ENCODE results near the gene GLB1L3.

The GLB1L3 gene

GRCh38 chr11:134258577-134258976 is 17.6 kb upstream of the GLB1L3 start:
- Histone ChIP-seq H3K27me3 (replicated peaks; ENCODE audit: control insufficient read depth, insufficient read depth, low read length) (no peaks in the 10 kb centered on the region), H3K36me3 (ENCODE audit: control insufficient read depth, insufficient read depth, low read length) (peaks cover 12% of the 10 kb centered on the region), H3K4me3 (replicated peaks; ENCODE audit: low read depth, low read length) (no peak overlapping the region)
- DNase-seq (ENCODE audit: extremely low read depth, insufficient read length), result no peak
- no peak for TF ChIP-seq CTCF (IDR thresholded peaks at IDR 0.05; ENCODE audit: insufficient read depth, low read length, poor library complexity, severe bottlenecking)

GRCh38 chr11:134260503-134260902 is 15.7 kb upstream of the GLB1L3 start:
- Histone ChIP-seq H3K27me3 (replicated peaks; ENCODE audit: control insufficient read depth, insufficient read depth, low read length) (no peaks in the 10 kb centered on the region), H3K4me3 (replicated peaks; ENCODE audit: low read depth, low read length) (no peak overlapping the region), H3K36me3 (ENCODE audit: control insufficient read depth, insufficient read depth, low read length) (peaks cover 12% of the 10 kb centered on the region)
- no peak for TF ChIP-seq CTCF (IDR thresholded peaks at IDR 0.05; ENCODE audit: insufficient read depth, low read length, poor library complexity, severe bottlenecking)
- no peak for DNase-seq (ENCODE audit: extremely low read depth, insufficient read length)

GRCh38 chr11:134260983-134261382 is 15.2 kb upstream of the GLB1L3 start:
- no peak for DNase-seq (ENCODE audit: extremely low read depth, insufficient read length)
- H3K4me3 ChIP-seq (replicated peaks; ENCODE audit: low read depth, low read length), result no peak overlapping the region
- peaks cover 12% of the 10 kb centered on the region for H3K36me3 ChIP-seq (ENCODE audit: control insufficient read depth, insufficient read depth, low read length)
- TF ChIP-seq CTCF (IDR thresholded peaks at IDR 0.05; ENCODE audit: insufficient read depth, low read length, poor library complexity, severe bottlenecking), result no peak
- no peaks in the 10 kb centered on the region for H3K27me3 ChIP-seq (replicated peaks; ENCODE audit: control insufficient read depth, insufficient read depth, low read length)

- no peak for DNase-seq (ENCODE audit: extremely low read depth, insufficient read length)
- H3K4me3 ChIP-seq (replicated peaks; ENCODE audit: low read depth, low read length), result no peak overlapping the region
- no peaks in the 10 kb centered on the region for H3K27me3 ChIP-seq (replicated peaks; ENCODE audit: control insufficient read depth, insufficient read depth, low read length)
- peaks cover 12% of the 10 kb centered on the region for H3K36me3 ChIP-seq (ENCODE audit: control insufficient read depth, insufficient read depth, low read length)
- peak; percentile 61 for TF ChIP-seq CTCF (IDR thresholded peaks at IDR 0.05; ENCODE audit: insufficient read depth, low read length, poor library complexity, severe bottlenecking)
Measured at GRCh38 chr11:134261626-134262488, 14.3 kb upstream of the GLB1L3 start.

GRCh38 chr11:134264966-134265764 is 11.0 kb upstream of the GLB1L3 start:
- no peak for TF ChIP-seq CTCF (IDR thresholded peaks at IDR 0.05; ENCODE audit: insufficient read depth, low read length, poor library complexity, severe bottlenecking)
- no peaks in the 10 kb centered on the region for H3K27me3 ChIP-seq (replicated peaks; ENCODE audit: control insufficient read depth, insufficient read depth, low read length)
- H3K4me3 ChIP-seq (replicated peaks; ENCODE audit: low read depth, low read length), result no peak overlapping the region
- peaks cover 5% of the 10 kb centered on the region for H3K36me3 ChIP-seq (ENCODE audit: control insufficient read depth, insufficient read depth, low read length)
- no peak for DNase-seq (ENCODE audit: extremely low read depth, insufficient read length)

Measured in GM06990 (cell line).